Gastrocnemius medialis (tissue), 4 donors: ENCODE results near the gene MSH2.

Source experiments
- POLR2A ChIP-seq, 2 donors: fragments of 450-650 bp; IDR thresholded peaks; one replicate each; pipeline ENCODE4 v1.6.1; 2017; ENCODE audit warnings: antibody characterized with exemption in 2 of 2, mild to moderate bottlenecking in 2 of 2, moderate library complexity in 2 of 2
- TF ChIP-seq, protein P1 (sequence below), 5 experiments: fragments of 450-650 bp in 3 of 5; fragments of 200-600 bp in 2 of 5; sonication (generic) in 2 of 5; IDR thresholded peaks in 4 of 5; conservative IDR thresholded peaks in 1 of 5; 1 replicate in 4 of 5; 2 replicates in 1 of 5; pipeline ENCODE4 v1.5.1; 2016 to 2019; ENCODE audit warnings: antibody characterized with exemption in 5 of 5, mild to moderate bottlenecking in 3 of 5, moderate library complexity in 3 of 5

- TF ChIP-seq POLR2A (IDR thresholded peaks at IDR 0.05) = no peak
- TF ChIP-seq, protein P1, sequence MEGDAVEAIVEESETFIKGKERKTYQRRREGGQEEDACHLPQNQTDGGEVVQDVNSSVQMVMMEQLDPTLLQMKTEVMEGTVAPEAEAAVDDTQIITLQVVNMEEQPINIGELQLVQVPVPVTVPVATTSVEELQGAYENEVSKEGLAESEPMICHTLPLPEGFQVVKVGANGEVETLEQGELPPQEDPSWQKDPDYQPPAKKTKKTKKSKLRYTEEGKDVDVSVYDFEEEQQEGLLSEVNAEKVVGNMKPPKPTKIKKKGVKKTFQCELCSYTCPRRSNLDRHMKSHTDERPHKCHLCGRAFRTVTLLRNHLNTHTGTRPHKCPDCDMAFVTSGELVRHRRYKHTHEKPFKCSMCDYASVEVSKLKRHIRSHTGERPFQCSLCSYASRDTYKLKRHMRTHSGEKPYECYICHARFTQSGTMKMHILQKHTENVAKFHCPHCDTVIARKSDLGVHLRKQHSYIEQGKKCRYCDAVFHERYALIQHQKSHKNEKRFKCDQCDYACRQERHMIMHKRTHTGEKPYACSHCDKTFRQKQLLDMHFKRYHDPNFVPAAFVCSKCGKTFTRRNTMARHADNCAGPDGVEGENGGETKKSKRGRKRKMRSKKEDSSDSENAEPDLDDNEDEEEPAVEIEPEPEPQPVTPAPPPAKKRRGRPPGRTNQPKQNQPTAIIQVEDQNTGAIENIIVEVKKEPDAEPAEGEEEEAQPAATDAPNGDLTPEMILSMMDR (IDR thresholded peaks at IDR 0.05 in 4 of 5, conservative IDR thresholded peaks at IDR 0.05 in 1 of 5) = no peak
These were observed 17.3 kb downstream of the MSH2 start for GRCh38 chr2:47420214-47420613.
